Loucy (cell line): ENCODE data around the gene CDC37.

ENCODE experiments used
- CTCF ChIP-seq: fragments of 200-600 bp; sonication (generic); conservative IDR thresholded peaks from 2 replicates; pipeline ENCODE4 v1.5.1; 2014; ENCODE audit warnings: mild to moderate bottlenecking, antibody characterized with exemption, low read length
- EZH2phosphoT487 ChIP-seq: fragments of 200-600 bp; IDR thresholded peaks from 2 replicates; pipeline ENCODE4 v1.6.1; 2018; ENCODE audit warnings: antibody characterized with exemption, mild to moderate bottlenecking, moderate library complexity, borderline replicate concordance

GRCh38 chr19:10442698-10443097 lies 39.4 kb upstream of the CDC37 start:
- TF ChIP-seq CTCF (no peak), EZH2phosphoT487 (no peak)
